GM12878 (cell line): ENCODE data around the gene SMARCB1. TPM values are rescaled to one million over a fixed set of nuclear protein-coding genes. Genes with fewer than 3 reads are reported as not detected.

Experiments used
- ATAC-seq: fragments of 200-7000 bp; cut with Tn5 transposase; 3 replicates; pipeline ENCODE4 v1.9.1; 2020; ENCODE audit warnings: mild to moderate bottlenecking, moderate library complexity
- BruUV-seq: library from RNA; stranded (reverse); fragments of 400-500 nt; replicated peaks from 2 replicates; lab custom pipeline; 2021; lab: Mats Ljungman, UMichigan
- CTCF ChIA-PET: fragments of 300-600 bp; sonication (Branson Sonifier 250); formaldehyde crosslinking; extraction: SDS; loops from one replicate; lab custom pipeline; 2021; ENCODE audit warnings: inconsistent platforms; lab: Yijun Ruan, JAX
- POLR2A ChIA-PET: fragments of 350-600 bp; formaldehyde crosslinking; extraction: SDS; loops from one replicate; lab custom pipeline; 2021; ENCODE audit warnings: inconsistent platforms; lab: Charles Lee
- RAD21 ChIA-PET: fragments of 300-600 bp; sonication (Branson Sonifier 250); formaldehyde crosslinking; loops from one replicate; lab custom pipeline; 2023; ENCODE audit warnings: antibody characterized with exemption; ENCODE audit not compliant: unreplicated experiment; lab: Charles Lee
- SMC1A ChIA-PET: fragments of 300-600 bp; sonication (Branson Sonifier 250); formaldehyde crosslinking; loops from one replicate; lab custom pipeline; 2023; ENCODE audit not compliant: unreplicated experiment, uncharacterized antibody; lab: Charles Lee
- DNase-seq: peaks from one replicate; pipeline ENCODE4 v3.0.0-alpha.2; 2011; ENCODE audit warnings: low read depth, low spot score
- FAIRE-seq: peaks from 3 replicates; lab custom pipeline; 2011; peaks lifted over from hg19 to GRCh38; lab: Jason Lieb, UNC
- H2AFZ ChIP-seq: 2 replicates; pipeline ENCODE4 v1.6.0; 2011; ENCODE audit warnings: low read depth, low read length, control low read depth; ENCODE audit not compliant: control insufficient read depth
- H3K27ac ChIP-seq: 2 replicates; pipeline ENCODE4 v1.5.1; 2011; ENCODE audit warnings: control low read depth; ENCODE audit not compliant: control insufficient read depth, insufficient read depth
- H3K27me3 ChIP-seq, 2 experiments: replicated peaks in 1 of 2; 2 replicates each; pipeline versions ENCODE4 v1.6.0 to v1.6.1; 2011; ENCODE audit warnings: low read length in 1 of 2; ENCODE audit not compliant: control insufficient read depth in 2 of 2, insufficient read depth in 2 of 2
- H3K36me3 ChIP-seq, 2 experiments: 2 replicates each; pipeline ENCODE4 v1.5.1; 2011; ENCODE audit warnings: low read length in 1 of 2; ENCODE audit not compliant: control insufficient read depth in 2 of 2, insufficient read depth in 2 of 2
- H3K4me1 ChIP-seq: 2 replicates; pipeline ENCODE4 v1.6.1; 2011; ENCODE audit warnings: mild to moderate bottlenecking, low read length, moderate library complexity, mixed read lengths; ENCODE audit not compliant: control insufficient read depth, insufficient read depth
- H3K4me2 ChIP-seq: 2 replicates; pipeline ENCODE4 v1.6.0; 2011; ENCODE audit warnings: control low read depth; ENCODE audit not compliant: control insufficient read depth, insufficient read depth
- H3K4me3 ChIP-seq: fragments of 200-600 bp; sonication (generic); 2 replicates; pipeline ENCODE4 v1.5.1; 2016
- H3K79me2 ChIP-seq: 2 replicates; pipeline ENCODE4 v1.6.0; 2011; ENCODE audit warnings: low read length; ENCODE audit not compliant: control insufficient read depth, insufficient read depth
- H3K9ac ChIP-seq: 2 replicates; pipeline ENCODE4 v1.8.0; 2011; ENCODE audit warnings: low read length, control low read depth, mixed read lengths; ENCODE audit not compliant: control insufficient read depth, insufficient read depth
- H3K9me3 ChIP-seq: replicated peaks from 3 replicates; pipeline ENCODE4 v1.5.1; 2011; ENCODE audit warnings: mild to moderate bottlenecking, low read length; ENCODE audit not compliant: control insufficient read depth, insufficient read depth
- H4K20me1 ChIP-seq: 2 replicates; pipeline ENCODE4 v1.6.0; 2011; ENCODE audit not compliant: control insufficient read depth, insufficient read depth
- BRCA1 ChIP-seq: IDR thresholded peaks from 2 replicates; pipeline ENCODE4 v1.6.1; 2011; ENCODE audit warnings: low read depth, low read length, improper control_type of control experiment
- KDM1A ChIP-seq: fragments of 200-600 bp; sonication (generic); IDR thresholded peaks from 2 replicates; pipeline ENCODE4 v1.6.1; 2016; ENCODE audit warnings: borderline replicate concordance
- MLLT1 ChIP-seq: fragments of 450-650 bp; IDR thresholded peaks from 2 replicates; pipeline ENCODE4 v1.6.1; 2016; ENCODE audit warnings: mild to moderate bottlenecking
- POLR2A ChIP-seq: IDR thresholded peaks from 2 replicates; pipeline ENCODE4 v1.6.1; 2011; ENCODE audit warnings: low read depth, mild to moderate bottlenecking, low read length
- SMAD1 ChIP-seq: fragments of 450-650 bp; IDR thresholded peaks from 2 replicates; pipeline ENCODE4 v1.6.1; 2018; ENCODE audit warnings: mild to moderate bottlenecking, low read depth; ENCODE audit not compliant: partially characterized antibody
- SMAD5 ChIP-seq: IDR thresholded peaks from 2 replicates; pipeline ENCODE4 v1.6.1; 2016; ENCODE audit warnings: antibody characterized with exemption, low read depth
- WGBS: methylation state at CpG from one replicate; pipeline ENCODE4 v1.1.6; 2016; ENCODE audit warnings: low lambda C conversion rate; ENCODE audit not compliant: insufficient replicate concordance, insufficient coverage; ENCODE audit errors: missing lambda C conversion rate; 5-methylcytosine and 5-hydroxymethylcytosine counted together
- in situ Hi-C: fragments of 300-500 bp; cut with MboI; formaldehyde crosslinking; loops from 9 replicates; pipeline ENCODE4 v1.14.3; 2018; ENCODE audit warnings: mixed read lengths
- intact Hi-C: fragments of 100-400 bp; cut with micrococcal nuclease; formaldehyde crosslinking; loops from one replicate; pipeline ENCODE4 v1.14.2; 2022; ENCODE audit not compliant: unreplicated experiment
- polyA plus RNA-seq, 11 experiments: library from polyadenylated mRNA; depleted of rRNA in 4 of 11; unstranded in 6 of 11; stranded (reverse) in 5 of 11; fragments of >200 nt; fragmentation: Nextera tagmentation in 4 of 11; fragmentation: Illumina TruSeq in 1 of 11; extraction: Ambion mirVana in 4 of 11; extraction: Trizol in 1 of 11; gene quantifications; 1 replicate in 1 of 11; 2 replicates in 10 of 11; pipeline versions ENCODE4 v1.2.1 to v1.2.3, GENCODE V29; 2011 to 2016; ENCODE audit warnings: inconsistent platforms in 2 of 11, missing spikeins in 2 of 11, low read depth in 1 of 11
- total RNA-seq, 4 experiments: library from RNA; depleted of rRNA in 3 of 4; stranded (reverse); fragments of >200 nt in 3 of 4; fragmentation: Illumina TruSeq in 1 of 4; extraction: Trizol in 1 of 4; gene quantifications; 2 replicates each; pipeline versions ENCODE4 v1.2.1 to v1.2.3, GENCODE V29; 2013 to 2021

The SMARCB1 gene
- total and polyA plus RNA-seq, 10 of the 15 experiments (the other 5 are each of a cell fraction or from before 2014, with no cell fraction given), result 9.1 to 215 (median 183) TPM

GRCh38 chr22:23831781-23832180 lies 45.0 kb downstream of the SMARCB1 start:
- ATAC-seq (no peak), DNase-seq (no peak), FAIRE-seq (no peak)
- H3K4me3 ChIP-seq, result no peak overlapping the region
- no peaks in the 10 kb centered on the region; the same call in 1 of the 2 replicates for H3K4me1 ChIP-seq
- H4K20me1 ChIP-seq, result peaks cover 2% of the 10 kb centered on the region; the same call in 1 of the 2 replicates
- H3K9me3 ChIP-seq, result no peaks in the 10 kb centered on the region
- BruUV-seq, result no TSS peak
- ChIA-PET RAD21 (no interaction called here), POLR2A (interaction anchor here (0.5 kb wide), 1 partner anchor 55 kb away, joined by 3 read pairs; no protein-coding TSS in a partner anchor), CTCF (interaction anchor here (0.5 to 1.2 kb wide), 3 partner anchors 20 to 64 kb away, joined by 3 read pairs; partner anchors contain the start of gene CHCHD10), SMC1A (no interaction called here)
- peaks cover 2% of the 10 kb centered on the region for H3K79me2 ChIP-seq
- TF ChIP-seq POLR2A (peak; percentile 32), BRCA1 (no peak), MLLT1 (no peak), SMAD1 (no peak), KDM1A (no peak), SMAD5 (no peak)
- H3K4me2 ChIP-seq, result no peak overlapping the region
- H3K27ac ChIP-seq, result no peak overlapping the region
- no peaks in the 10 kb centered on the region for H3K27me3 ChIP-seq
- H3K36me3 ChIP-seq, result peaks cover 32 to 56% of the 10 kb centered on the region in 2 experiments
- no peak overlapping the region for H2AFZ ChIP-seq
- in situ Hi-C loops (no loop called here), intact Hi-C loops (no loop called here)
- WGBS, result 94% methylated on average over 10 of the region's 10 CpGs
- no peak overlapping the region for H3K9ac ChIP-seq
